HG03457 (cell line): ENCODE data around the gene PPM1E.
"Not testable (repeated sequence)": the region's sequence is repeated elsewhere in the genome, so short reads cannot be mapped to it uniquely, and the experiment has no call there.

ENCODE experiments used
- ATAC-seq: cut with Tn5 transposase; IDR thresholded peaks from one replicate; pipeline ENCODE4 v1.9.1; 2021; ENCODE audit warnings: moderate number of reproducible peaks; ENCODE audit not compliant: unreplicated experiment

PPM1E gene

DNA sequence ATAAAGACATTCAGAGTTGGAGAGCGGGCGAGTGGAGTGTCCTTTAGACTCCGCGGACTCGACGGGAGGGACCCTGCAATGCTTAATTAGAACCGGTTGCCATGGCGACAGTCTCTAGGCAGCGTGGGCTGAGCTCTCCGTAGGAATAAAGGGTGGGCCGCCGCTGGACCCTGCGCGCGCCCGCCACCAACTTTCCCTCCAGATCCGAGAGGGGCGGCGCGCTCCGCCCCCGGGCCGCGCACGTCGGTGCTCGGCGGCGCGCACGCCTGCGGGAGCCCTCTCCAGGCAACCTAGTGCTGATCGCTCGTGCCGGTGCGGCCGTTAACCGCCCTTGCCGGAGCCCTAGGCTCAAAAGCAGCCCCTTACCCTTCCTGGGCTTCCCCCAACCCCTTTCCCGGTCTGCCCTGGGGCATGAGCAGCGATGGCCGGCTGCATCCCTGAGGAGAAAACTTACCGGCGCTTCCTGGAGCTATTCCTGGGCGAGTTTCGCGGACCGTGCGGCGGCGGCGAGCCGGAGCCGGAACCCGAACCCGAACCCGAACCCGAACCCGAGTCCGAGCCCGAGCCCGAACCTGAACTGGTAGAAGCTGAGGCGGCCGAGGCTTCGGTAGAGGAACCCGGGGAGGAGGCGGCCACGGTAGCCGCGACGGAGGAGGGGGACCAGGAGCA lies at the start of gene PPM1E:
Gene PPM1E, plus strand, starts transcription at position 278 of the 669 bp plus-strand sequence.
- no peak for ATAC-seq

DNA sequence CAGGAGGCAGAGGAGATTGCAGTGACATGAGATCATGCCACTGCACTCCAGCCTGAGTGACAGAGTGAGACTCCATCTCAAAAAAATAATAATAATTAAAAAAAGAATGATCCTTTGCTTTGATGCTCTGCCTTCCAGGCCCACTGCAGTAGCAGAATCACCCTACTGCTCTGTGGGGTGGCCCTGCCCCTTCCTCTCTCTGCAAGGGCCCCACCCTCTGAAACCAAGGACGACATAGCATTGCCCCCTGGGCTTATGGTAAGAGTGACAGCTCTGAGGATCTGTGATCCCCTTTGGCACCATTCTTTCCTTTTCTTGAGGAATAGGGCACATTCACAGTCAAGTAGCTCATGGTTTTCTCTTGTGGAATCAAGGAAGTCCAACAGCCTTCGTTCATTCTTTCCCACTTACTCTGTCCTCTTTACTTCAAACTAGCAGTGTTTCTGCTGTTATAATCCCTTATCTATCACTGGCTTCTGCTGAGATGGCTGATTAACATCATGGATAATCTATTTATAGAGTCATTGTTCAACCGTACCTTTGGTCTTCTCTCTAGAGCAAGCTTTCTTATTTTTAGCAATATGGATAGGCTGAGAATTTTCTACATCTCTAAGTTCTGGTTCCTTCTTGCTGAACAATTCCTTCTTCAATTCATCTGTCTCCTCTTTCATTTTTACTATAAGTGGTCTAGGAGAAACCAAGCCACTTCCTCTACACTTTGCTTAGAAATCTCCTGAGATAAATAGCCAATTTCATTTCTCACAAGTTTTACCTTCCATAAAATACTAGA lies 49.1 kb upstream of the PPM1E start:
- ATAC-seq: no peak

GRCh38 chr17:58710948-58711552 lies 44.6 kb upstream of the PPM1E start:
- no peak for ATAC-seq

- ATAC-seq: no peak
Measured at GRCh38 chr17:58722274-58722673, 33.4 kb upstream of the PPM1E start.

DNA sequence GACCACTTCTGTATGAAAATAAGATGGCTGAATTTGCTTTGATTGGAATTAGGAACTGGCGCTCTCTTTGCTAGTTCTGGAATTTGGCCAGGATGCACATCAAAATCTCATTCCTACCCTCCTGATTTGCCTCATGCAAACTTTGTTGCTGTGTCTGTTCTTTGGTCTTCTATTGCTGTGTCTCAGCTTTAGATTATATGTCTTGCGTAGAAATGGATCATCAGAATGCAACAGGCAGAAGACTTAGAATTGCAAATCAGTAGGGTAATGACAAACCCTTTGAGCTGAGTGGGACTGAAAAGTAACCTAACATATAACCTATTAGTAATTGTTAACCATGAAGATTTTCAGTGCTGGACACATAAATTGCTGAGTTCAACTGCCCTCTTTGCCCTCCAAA lies 33.0 kb upstream of the PPM1E start:
- ATAC-seq: no peak

DNA sequence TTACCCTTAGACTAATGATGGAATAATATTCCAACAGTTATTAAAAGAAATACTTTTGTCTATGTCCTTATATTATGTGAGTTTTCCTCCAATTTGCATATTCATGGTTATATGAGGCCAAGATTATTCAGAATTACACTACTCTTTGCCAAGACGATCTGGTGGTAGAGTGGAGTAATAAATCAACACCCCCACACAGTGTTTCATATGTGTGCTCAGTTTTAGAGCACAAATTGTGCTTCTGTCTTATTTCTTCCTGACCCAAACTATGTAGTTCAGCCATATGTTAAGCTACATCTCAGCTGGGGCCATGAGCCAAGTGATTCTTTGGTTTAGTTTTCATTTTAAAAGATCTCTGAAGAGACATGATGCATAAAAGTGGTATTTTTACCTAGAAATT lies 26.9 kb upstream of the PPM1E start:
- no peak for ATAC-seq

DNA sequence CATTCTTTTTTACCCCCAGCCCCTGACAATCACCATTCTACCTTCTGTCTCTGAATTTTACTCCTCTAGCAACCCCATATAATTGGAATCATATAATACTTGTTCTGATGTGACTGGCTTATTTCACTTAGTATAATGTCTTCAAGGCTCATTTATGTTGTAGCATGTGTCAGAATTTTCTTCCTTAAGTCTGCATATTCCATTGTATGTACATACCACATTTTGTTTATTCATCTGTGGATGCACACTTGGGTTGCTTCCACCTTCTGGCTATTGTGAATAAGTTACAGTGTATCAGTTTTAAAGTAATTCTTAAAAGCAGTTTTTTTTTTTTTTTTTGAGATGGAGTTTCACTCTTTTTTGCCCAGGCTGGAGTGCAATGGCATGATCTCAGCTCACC lies 24.7 kb upstream of the PPM1E start:
- no peak for ATAC-seq

- ATAC-seq: no peak
Measured at GRCh38 chr17:58734040-58734439, 21.6 kb upstream of the PPM1E start.

DNA sequence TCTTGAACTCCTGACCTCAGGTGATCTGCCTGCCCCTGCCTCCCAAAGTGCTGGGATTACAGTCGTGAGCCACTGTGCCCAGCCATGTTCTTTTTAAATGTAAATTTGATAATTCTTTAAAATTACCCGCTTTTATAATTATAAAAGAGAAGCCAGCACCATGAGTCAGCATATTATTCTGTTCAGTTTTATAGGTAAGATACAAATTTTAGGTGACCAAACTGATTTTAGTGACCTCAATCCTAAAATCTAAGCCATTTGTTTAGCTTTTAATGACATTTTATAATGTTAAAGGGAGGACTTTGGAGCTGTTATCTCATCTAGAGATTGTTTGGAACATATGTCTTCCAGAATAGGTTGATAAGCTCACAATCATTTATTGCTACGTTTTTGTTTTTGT lies 20.8 kb upstream of the PPM1E start:
- no peak for ATAC-seq

GRCh38 chr17:58741121-58741625 lies 14.5 kb upstream of the PPM1E start:
- ATAC-seq: no peak

GRCh38 chr17:58747674-58748073 lies 8.0 kb upstream of the PPM1E start:
- ATAC-seq: no peak

GRCh38 chr17:58749627-58750026 lies 6.0 kb upstream of the PPM1E start:
- not testable (repeated sequence) for ATAC-seq

- no peak for ATAC-seq
Measured at GRCh38 chr17:58753026-58753425, 2.6 kb upstream of the PPM1E start.

- ATAC-seq: no peak
Measured at GRCh38 chr17:58755269-58755576, 431 bp upstream of the PPM1E start.

DNA sequence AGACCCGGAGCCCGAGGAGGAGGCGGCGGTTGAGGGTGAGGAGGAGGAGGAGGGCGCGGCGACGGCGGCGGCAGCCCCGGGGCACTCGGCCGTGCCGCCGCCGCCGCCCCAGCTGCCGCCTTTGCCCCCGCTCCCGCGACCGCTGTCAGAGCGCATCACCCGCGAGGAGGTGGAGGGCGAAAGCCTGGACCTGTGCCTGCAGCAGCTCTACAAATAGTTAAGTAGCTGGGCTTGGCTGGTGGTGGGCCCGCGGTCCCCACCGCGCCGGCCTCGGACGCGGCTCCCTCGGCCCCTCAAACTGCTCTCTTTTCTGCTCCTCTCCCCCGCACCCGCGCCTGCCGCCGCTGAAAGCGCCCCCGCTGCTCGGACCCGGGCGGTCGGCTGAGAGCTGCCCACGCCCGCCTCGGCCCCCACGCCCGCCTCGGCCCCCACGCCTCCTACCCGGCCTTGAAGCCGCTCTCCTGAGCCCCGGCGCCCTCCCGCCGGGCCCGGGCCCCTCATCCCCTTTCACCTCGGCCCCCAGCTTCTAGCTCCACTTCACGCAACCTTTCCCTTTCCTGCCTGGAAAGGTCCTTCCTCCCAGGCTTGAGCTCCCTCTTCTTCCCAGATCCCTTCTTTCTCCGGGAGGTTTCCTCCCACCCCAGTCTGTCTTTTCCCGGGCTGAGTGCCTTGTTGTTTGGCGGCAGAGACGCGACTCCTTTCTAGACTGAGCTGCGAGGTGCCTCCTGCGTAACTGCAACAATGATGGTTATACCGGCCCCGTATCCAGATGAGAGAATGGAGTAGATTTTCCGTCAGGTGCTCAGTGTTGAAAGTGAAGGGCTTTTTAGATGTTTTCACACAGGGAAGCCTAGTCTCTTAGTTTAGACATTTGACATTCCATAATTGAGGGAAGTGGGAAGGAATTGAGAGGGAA lies 850 bp downstream of the PPM1E start:
- no peak for ATAC-seq

- no peak for ATAC-seq
Measured at GRCh38 chr17:58757162-58757613, 1.5 kb downstream of the PPM1E start.

DNA sequence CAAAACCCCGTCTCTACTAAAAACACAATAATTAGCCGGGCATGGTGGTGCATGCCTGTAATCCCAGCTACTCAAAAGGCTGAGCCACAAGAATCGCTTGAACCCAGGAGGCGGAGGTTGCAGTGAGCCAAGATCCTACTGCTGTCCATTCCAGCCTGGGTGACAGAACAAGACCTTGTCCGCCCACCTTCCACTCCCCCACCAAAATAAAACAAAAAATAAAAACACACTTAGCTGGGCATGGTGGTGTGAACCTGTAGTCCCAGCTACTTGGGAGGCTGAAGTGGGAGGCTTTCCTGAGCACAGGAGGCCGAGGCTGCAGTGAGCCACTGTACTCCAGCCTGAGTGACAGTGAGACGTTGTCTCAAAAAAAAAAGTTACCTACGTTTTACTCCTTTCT lies 3.2 kb downstream of the PPM1E start:
- no peak for ATAC-seq

- no peak for ATAC-seq
Measured at GRCh38 chr17:58759522-58759921, 3.9 kb downstream of the PPM1E start.

DNA sequence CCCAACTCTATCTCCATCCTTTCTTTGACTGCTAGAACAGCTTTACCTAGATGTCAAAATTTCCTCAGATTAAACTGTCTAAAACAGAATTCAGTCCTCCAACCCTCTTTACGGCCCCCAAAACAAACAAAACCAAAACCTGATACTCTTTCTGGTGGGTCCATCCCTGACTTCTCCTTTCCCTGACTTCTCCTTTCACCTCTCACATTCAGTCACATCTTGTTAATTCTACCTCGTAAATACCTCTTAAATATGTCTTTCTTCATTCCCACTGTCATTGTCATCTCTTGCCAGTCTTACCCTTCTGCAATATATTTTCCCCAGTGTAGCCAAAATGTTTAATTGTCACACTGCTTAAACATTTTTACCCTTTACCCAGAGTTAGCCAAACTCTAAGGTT lies 4.6 kb downstream of the PPM1E start:
- ATAC-seq: no peak

DNA sequence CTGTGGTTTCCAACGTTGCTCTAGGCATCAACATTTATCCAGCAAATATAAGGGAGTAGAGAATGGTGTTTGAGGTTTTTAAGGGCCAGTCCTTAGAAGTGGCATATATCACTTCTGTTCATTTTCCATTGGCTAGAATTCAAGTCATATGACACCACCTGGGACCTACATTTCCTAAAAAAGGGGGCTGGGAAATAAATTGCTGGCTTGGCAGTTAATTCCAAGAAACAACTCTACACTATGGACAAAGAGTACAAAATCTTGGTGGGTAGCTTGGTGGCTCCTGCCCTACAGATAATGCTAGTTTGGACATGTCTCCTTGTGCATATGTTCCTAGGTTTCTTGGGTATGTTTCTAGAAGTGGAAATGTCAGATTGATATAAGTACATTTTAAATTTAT lies 7.6 kb downstream of the PPM1E start:
- ATAC-seq: no peak

DNA sequence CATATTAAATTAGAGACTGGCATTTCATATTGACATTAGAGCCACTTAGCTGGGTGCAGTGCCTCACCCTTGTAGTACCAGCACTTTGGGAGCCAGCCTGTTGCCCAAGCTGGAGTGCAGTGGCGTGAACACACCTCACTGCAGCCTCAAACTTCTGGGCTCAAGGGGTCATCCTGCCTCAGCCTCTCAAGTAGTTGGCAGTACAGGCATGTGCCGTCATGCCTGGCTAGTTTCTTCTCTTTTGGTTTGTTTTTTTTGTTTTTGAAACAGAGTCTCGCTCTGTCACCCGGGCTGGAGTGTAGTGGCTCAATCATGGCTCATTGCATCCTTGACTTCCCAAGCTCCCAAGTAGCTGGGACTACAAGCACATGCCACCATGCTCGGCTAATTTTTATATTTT lies 8.7 kb downstream of the PPM1E start:
- ATAC-seq: no peak
